HepG2 (cell line): ENCODE results near the gene VIT.

ENCODE experiments used
- ASH2L ChIP-seq: fragments of 300-600, 200-600 bp; sonication (generic); IDR thresholded peaks from 2 replicates; pipeline ENCODE4 v1.7.0; 2017; ENCODE audit warnings: low read depth, mild to moderate bottlenecking, moderate library complexity, mixed read lengths, low read length; ENCODE audit not compliant: insufficient read length
- CTCF ChIP-seq: sonication (generic); formaldehyde crosslinking; IDR thresholded peaks from 2 replicates; pipeline ENCODE4 v1.5.0; 2020; ENCODE audit warnings: mild to moderate bottlenecking, missing genetic modification reagents, moderate library complexity
- EP300 ChIP-seq, 3 experiments: sonication (generic) in 1 of 3; formaldehyde crosslinking in 1 of 3; IDR thresholded peaks; 2 replicates each; pipeline versions ENCODE4 v1.5.1 to v1.6.1; 2011 to 2020; ENCODE audit warnings: low read depth in 2 of 3, low read length in 2 of 3, borderline replicate concordance in 1 of 3, improper control_type of control experiment in 1 of 3, mild to moderate bottlenecking in 1 of 3, missing genetic modification reagents in 1 of 3, moderate library complexity in 1 of 3
- HDAC6 ChIP-seq: fragments of 200-600 bp; sonication (generic); IDR thresholded peaks from 2 replicates; pipeline ENCODE4 v1.7.0; 2017; ENCODE audit warnings: mild to moderate bottlenecking, antibody characterized with exemption, low read length, low read depth
- IKZF1 ChIP-seq: fragments of 450-650 bp; IDR thresholded peaks from 2 replicates; pipeline ENCODE4 v1.7.1; 2016
- NR3C1 ChIP-seq: sonication (generic); formaldehyde crosslinking; IDR thresholded peaks from 2 replicates; pipeline ENCODE4 v1.4.0; 2020; ENCODE audit warnings: missing genetic modification reagents
- TAF1 ChIP-seq: sonication (generic); formaldehyde crosslinking; IDR thresholded peaks from 2 replicates; pipeline ENCODE4 v1.4.0; 2020; ENCODE audit warnings: missing genetic modification reagents
- ZHX1 ChIP-seq: sonication (generic); formaldehyde crosslinking; IDR thresholded peaks from 2 replicates; pipeline ENCODE4 v1.8.1; 2022; ENCODE audit warnings: low read depth, mild to moderate bottlenecking, missing genetic modification reagents

GRCh38 chr2:36704475-36705150 is 8.1 kb downstream of the VIT start:
- TF ChIP-seq NR3C1 (CRISPR knock-in tag), result no peak
- TF ChIP-seq CTCF, result no peak
- no peak for TF ChIP-seq ASH2L
- no peak for TF ChIP-seq HDAC6
- TF ChIP-seq IKZF1, result no peak
- no peak for TF ChIP-seq TAF1
- TF ChIP-seq ZHX1 (CRISPR knock-in tag), result no peak
- TF ChIP-seq EP300 (IDR thresholded peaks at IDR 0.05; ENCODE audit: low read depth in 2 of 2, low read length in 2 of 2), result no peak
- no peak for TF ChIP-seq EP300 (CRISPR knock-in tag; IDR thresholded peaks at IDR 0.05; ENCODE audit: borderline replicate concordance)
